LHCN-M2 (cell line): ENCODE results near the gene MMD. TPM values are rescaled to one million over a fixed set of nuclear protein-coding genes. Genes with fewer than 3 reads are reported as not detected.
"Not testable (repeated sequence)": the region's sequence is repeated elsewhere in the genome, so short reads cannot be mapped to it uniquely, and the experiment has no call there.

Experiments used
- DNase-seq: peaks from one replicate; pipeline ENCODE4 v3.0.0-alpha.2; 2012; ENCODE audit warnings: low read depth
- total RNA-seq: library from RNA; depleted of rRNA; stranded (reverse); fragments of >200 nt; gene quantifications from 2 replicates; pipeline ENCODE4 v1.2.3, GENCODE V29; 2014

MMD gene
- total RNA-seq, 1 experiment from 2014 or later: 17.5 TPM

DNA sequence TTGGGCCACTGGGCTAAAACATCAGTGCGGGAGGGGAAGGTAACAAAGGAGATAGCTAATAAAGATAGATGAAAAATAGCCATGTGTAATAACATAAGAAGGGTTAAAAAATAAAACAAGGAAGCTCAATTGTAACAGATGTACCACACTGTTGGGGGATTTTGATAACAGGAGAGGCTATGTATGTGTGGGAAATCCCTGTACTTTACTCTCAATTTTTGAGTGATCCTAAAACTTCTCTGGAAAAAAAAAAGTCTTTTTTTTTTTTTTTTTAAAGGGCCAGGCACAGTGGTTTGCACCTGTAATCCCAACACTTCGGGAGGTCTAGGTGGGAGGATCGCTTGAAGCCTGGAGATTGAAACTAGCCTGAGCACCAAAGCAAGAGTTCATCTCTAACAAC lies 1.9 kb upstream of the MMD start:
- DNase-seq: no peak

DNA sequence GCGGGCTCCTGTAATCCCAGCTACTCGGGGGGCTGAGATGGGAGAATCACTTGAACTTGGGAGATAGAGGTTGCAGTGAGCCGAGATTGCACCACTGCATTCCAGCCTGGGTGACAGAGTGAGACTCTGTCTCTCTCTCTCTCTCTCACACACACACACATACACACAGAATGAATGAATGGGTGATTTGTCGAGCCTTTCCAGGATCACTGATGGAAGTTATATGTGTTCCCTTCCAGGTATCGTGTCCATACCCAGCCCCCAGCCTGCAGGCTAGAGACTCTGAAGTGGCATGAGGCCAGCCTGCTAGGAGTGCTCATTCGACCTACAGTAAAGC lies 1.2 kb upstream of the MMD start:
- DNase-seq: not testable (repeated sequence)

DNA sequence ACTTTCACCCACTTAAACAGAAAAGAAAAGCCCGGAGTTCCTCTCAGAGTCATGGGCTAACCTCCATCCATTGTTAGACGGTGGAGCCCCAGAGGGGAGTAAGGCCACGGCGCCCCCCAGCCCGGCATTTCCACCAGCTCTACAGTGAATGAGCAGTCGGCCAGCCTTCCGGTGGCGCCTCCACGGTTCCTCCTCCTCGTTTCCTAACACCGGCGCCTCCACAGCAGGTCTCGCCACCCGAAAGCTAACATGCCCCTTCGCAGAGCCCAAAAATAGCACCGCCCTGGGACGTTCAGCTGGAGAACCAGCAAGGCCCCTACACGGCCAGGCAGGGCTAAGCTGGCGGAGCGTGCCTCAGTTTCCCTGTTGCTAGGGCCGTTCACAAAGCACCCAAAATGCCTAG lies 858 bp downstream of the MMD start:
- DNase-seq: no peak

DNA sequence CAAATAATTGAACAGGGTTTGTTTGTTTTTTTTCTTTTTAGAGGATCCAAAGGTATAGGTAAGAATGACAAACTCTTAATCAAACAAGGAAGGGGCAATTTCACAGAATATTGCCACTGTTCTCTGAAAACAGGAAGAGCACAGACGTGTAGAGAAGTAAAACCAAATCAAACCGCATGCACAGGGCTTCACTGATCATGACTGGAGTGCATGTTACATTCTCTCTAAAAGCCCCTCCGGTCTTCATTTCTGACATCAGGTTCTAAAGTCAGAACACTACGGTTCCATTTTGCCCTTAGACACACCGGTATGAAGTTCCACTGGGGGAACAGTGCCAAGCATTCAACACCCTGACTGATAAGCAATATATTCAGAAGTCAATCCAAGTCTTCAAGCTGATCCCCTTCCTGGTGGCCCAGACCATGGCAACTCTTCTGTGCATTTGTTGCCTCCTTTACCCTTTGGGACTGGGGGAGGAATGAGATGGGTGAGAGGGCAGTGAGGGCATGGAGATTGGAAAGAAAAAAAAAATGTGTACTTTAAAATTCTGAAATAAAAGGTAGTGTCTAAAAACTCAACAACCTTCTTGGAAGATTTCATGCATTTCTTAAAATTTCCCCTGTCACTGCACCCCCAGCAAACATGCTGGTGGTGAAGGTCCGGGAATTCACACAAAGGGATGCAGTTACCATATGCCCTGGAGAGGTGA lies 1.4 kb downstream of the MMD start:
- no peak for DNase-seq

DNA sequence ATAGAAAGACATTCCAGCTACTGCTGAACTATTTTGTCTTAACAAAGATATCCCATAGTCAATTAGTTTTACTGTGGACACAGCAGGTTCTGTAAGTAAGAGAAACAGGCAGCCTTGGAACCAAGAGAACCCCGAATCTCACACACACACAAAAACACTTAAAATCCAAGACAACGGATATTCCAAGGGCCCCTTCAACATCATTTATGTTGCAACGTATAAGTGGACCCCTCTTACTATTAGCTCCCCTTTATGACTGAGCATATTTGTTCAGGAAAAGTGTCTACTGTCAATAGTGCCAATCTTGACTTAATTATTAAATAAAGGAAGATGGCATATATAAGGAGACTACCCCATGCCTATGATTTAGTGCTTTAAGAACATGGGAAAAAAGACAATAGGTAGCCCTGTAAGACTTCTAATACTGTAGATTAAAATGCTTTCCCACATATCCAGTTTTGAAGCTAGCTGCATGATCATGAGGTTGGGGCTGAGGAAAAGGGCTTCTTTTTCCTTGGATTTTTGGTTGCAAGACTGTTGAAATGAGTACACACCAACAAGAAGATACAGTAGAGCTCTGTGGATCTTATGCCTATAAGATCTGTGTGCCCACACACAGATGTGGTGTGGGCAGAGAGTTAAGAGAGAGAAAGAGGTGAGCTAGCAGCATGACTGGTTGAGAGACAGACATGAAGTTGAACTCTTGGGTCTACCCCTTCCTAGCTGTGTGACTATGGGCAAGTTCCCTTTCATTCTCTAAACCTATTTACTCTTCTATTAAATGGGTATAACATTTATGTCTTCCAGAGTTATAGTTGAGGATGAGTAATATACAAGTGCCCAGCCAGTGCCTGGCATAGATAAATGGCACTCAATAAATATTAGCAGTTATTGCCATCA lies 3.0 kb downstream of the MMD start:
- DNase-seq: no peak

DNA sequence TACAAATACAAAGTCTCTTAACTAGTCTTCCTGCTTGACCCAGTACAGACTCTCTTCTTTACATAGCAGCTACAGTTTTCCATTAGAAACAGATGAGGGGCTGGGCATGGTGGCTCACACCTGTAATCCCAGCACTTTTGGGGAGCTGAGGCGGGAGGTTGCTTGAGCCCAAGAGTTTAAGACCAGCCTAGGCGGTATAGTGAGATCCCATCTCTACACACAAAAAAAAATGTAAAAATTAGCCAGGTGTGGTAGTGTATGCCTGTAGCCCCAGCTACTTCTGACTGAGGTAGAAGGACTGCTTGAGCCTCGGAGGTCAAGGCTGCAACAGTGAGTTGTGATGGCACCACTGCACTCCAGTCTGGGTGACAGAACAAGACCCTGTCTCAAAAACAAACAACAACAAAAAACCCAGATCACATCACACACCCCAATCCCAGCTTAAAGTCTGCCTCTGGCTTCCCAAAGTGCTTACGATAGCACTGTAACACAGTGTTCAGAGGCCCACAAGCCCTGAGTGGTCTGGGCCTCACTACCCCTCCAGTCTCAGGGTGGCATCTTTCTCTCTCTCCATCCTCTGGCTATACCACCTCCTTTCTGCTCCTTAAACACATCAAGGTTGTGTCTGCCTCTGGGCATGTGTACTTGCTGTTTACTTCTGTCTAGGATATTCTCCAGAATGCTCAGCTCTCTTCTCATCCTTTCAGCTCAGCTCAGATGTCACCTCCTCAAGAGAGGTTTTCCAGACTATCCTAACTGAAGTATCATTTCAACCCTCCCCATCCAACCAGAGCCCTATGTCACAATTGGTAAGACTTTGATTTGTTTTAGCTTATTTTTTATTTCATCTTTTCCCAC lies 4.0 kb downstream of the MMD start:
- no peak for DNase-seq

DNA sequence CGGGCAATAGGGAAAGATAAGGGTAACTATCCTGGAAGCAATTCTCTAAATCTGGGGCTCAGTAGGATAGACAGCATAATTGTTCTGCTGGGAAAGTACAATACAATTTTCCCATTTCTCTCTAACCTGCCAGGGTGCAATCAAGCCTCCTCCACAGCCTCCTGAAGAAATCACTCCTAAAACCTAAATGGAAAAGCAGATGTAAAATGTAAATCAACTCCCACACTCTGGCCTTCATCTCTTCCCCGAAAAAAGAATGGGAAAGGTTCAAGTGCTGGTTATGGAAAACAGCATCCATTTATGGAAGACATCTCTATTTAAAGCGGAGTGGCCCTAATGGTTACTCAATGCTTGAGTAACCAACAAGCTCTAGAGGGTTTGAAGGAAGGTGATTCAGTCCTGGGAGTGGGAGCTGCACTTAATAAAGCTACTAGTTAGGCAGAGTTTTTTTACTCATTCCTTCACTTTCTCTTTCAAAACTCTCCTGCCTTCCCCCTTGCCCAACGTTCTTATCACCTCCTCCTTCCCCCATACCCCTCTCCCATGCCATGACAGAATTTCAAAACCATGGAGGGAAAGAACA lies 5.1 kb downstream of the MMD start:
- DNase-seq: no peak

DNA sequence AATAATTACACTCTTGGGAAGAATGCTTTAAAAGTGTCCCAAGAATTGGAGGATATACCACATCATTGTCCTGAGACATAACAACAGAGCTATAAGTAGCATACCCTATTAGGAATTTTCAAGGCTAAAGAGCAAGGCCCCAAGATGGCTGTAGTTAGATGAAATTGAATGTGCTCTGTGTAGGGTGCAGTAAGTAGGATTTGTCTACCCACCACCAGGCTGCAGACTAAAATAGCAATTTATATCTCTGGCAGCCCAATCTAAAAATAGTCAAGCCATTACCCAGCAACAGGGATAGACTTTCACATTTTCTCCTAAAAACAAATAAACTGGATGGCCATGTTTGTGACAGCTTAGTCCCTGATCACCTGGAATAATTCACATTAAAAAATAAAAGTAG lies 5.6 kb downstream of the MMD start:
- no peak for DNase-seq

DNA sequence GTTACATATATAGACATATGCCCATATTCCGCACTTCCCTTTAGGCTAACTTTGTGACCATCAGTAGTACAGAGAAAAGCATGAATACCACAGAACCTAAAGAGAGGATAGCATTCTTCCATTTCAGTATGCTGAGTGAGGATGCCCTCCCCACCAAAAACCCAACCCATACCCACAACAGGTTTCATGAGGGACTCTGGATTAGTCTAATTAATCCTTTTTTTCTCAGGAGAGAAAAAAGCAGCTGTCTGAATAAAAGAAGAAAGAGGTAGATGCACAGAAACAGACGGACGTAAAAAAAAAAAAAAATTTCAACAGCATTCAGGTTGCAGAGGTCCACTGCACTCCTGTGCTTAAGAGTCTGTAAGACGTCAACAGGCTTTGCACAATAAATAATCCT lies 6.7 kb downstream of the MMD start:
- DNase-seq: no peak

DNA sequence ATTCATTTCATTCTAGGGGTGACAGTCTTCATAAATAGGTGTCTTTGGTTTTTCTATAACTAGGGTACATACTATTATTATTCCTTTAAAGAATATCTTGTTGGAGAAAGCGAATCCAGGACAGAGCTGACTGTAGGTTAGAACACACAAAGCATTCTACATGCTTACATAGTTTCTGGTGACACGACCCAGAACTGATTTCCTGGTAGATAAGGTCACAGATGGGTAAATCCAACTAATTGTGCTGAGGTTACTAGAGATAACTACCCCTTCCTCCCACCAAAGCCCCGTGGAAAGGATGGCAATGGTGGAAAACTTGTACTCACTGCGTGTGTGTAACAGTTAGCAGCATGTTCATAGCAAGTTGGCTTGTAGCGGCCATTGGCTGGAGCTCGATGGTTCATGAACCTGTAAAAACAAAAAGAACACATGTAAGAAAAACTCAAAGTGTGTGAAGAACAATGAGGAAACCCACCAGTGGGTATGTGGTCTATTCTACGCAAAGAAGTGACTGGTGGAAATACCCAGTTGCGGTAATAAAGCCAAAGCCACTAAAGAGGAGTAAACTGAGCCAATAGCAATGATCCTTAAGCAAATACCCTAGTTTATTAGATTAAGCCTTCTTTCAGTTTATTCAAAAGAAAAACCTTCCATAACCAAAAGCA lies 7.7 kb downstream of the MMD start:
- DNase-seq: no peak

DNA sequence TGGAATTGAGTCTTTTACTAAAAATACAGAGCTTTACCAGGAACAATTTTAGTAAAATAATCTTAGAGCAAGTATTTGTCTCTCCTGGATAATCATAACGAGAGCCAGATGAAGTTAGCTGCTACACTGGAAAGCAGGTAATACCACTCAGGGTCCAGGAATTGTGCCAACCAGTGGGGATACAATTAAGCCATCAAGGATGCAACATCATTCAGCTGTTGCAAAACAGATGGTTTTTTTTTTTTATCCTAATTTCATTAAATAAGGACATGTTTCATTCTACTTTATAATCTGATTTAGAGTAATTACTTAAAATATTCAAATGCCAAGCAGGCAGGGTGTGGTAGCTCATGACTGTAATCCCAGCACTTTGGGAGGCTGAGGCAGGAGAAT lies 10.2 kb downstream of the MMD start:
- DNase-seq: no peak

DNA sequence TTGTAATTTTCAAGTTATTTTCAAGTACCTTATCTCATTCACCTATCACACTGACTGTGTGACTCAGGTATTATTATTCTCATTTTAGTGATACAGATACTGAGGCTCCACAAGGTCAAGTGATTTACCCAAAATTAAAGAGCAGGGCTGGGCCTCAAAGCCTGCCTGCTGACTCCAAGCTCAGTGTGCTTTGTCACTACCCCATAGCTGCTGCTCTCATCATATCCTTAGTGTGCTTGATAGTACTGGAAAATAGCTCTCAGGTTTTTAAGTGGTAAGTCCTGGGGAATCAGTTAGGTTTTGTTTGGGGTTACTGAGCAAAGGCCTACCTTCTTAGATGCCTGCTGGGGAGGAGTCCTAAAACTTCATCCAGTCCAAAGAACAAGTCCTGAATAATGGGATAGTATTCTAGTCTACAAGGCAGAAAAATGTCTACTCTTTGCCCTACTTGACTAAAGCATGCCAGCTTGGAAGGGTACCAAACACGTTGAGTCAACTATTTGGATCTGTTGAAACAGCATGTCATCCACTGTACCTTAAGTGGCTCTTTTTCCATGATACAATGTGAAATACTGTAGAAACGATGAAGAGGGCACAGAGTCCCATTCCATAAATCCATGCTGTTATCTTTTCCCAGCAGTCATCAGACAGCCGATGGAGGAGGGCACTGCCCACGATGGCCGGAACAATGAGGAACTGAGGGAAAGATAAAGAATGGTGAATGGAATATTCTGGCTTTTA lies 10.7 kb downstream of the MMD start:
- DNase-seq: no peak

DNA sequence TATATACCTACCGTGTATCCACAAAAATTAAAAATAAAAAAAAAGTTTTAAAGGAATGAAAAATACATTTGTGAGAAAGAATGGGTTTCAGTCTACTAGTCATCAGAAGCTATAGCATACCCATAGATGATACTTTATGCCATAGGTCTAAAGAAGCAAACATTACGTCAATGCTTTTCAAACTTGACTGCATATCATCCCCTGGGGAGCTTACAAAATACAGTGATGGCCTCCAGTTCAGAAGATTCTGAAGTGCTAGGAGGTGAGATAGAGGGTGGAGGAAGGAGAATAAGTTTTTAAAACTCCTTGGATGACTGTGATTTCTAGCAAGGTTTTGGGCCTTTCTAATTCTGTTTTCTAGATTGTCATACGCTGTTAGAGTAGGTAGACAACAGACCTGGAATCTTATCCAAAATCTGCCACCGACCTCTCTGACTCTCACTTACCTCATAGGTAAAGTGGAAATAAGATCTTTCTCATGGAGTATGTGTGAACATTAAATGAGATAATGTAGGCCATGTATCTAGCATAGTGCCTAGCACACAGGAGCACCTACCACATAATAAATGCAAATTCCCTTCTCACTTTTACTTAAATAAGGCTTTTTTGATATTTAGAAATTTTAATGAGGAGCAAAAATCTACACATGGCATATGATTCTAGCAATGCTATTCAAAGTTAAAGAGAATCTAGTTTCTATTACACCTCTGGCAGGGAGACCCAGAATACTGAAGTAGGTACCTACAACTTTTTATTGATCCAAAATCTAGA lies 12.4 kb downstream of the MMD start:
- no peak for DNase-seq

DNA sequence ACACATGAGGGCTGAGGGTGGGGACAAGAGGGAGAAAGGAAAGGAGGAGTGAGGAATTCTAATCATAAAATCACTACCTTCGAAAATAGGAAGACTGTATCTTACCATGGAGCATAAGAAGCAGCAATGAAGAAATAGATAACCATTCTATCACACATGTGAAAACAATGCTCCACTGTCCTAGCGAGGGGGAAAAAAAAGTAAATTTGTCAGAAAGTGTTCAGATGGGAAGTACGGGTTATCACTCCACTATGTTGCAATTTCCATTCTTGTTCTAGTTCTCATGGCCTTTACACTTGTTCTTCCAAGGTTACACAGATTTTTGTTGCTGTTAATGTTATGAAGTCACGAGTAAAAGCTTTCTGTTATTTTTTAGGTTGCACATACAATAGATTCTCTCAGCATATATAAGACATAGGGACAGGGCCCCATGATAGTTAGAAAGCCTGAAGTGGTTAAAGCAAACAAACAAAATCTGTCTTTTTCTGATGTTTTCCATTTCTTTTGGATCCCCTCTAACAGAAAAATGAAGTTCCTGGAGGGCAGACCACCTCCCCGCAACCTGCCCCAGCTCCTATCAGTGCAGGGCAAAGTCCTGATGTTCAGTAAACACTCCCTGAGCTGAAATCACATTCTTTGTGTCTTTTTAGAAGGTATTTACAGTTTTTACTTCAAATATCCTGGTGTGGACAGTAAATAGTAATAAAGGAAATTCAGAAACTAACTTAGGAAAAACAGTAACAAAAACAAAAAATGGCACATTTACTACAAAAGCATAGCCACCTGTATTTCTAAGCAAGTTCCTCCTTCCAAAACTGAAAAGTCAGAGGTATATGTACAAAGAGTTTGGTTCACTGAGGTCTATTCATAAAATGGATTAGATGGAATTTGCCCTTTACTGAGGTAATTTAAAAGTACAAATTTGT lies 13.7 kb downstream of the MMD start:
- no peak for DNase-seq

DNA sequence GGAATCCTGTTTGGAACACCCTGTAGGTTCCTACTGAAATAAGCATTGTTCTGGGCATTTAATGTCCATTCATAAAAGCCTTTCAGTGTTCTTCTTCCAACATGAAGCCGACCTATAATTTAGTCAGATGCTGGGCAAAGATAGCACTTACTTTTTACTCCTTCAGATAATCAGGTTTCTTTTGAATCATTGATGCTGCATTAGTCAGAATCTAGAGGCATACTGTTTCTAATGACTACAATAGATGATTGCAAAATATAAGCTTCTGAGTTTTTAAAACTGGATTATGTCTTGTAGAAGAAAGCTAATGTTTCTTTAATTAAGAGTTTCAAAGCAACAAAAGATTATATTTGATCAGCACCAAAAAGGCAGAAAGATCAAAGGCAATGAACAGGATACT lies 16.0 kb downstream of the MMD start:
- no peak for DNase-seq

DNA sequence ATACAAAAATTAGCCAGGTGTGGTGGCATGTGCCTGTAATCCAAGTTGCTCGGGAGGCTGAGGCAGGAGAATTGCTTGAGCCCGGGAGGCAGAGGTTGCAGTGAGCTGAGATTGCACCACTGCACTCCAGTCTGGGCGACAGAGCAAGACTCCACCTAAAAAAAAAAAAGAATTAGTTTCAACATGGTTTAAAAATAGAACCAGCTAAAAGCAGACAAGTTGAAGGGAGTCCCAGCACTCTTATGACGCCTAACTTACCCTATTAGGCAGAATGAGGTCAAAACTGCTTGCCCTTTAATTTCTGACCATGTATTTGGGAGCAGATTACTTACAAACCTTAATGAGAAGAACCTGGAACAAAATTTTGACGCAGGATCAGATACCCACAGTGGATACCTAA lies 17.4 kb downstream of the MMD start:
- DNase-seq: not testable (repeated sequence)

DNA sequence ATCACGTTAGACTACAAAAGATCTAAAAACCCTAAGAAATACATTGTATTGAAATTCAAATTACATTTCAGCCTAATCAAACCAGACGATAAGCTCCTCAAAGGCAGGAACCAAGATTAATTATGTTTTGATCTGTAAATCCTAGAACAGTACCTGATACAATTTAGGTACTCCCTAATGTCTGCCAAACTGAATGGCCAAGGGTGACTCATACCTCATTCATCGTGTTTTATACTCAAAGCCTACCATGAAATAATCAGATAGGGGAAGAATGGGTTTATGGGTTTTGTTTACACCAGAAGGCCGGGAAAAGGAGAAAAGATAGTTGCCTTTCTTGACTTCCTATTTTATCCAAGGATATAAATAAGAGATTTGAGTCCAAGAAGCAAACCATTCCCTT lies 19.3 kb downstream of the MMD start:
- DNase-seq: no peak

DNA sequence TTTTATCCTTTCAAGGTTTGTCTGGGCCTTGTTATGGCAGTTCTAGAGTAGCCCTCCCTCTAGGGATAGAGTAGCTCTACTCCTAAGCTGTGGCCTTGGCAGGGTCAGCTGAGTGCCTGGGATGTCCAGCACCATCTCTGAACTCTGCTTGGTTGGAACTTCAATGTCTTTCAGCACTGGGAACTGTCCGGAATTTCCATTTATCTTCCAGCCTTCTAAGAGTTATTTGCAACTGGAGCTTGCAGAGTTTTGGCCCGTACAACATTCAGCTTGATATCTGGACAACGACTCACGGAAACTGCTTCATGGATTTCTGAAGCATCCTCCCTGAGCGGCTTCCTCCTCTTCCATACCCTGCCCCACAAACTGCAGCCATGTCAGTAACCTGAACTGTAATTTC lies 22.9 kb downstream of the MMD start:
- DNase-seq: peak; percentile 19
